Measurements from ENCODE around the gene DYSF. TPM values are rescaled to one million over a fixed set of nuclear protein-coding genes. Genes with fewer than 3 reads are reported as not detected.

Gene DYSF
- total RNA-seq, 1 experiment from 2014 or later, result 0.89 TPM

DNA sequence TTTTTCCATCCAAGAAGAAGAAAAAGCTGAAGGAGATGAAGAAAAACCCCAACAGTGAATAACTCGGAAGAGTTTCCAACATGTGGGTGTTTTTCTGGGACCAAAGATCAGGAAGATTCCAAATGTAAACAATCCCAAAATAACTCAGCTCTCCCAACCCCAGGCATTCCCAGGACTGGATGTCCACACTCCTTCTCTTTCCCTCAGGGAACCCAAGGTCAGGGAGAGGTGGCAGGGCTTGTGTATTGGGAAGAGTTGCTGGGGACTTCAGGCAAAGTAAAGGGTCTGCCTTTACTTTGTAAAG lies 268.0 kb downstream of the DYSF start:
- Histone ChIP-seq H3K79me2 (ENCODE audit: insufficient read depth, low read length) (no peaks in the 10 kb centered on the region), H3K9me2 (ENCODE audit: insufficient read depth) (no peaks in the 10 kb centered on the region), H3K4me3 (replicated peaks in 1 of 2; ENCODE audit: low read depth in 1 of 2, low read length in 2 of 2) (no peak overlapping the region), H3K9me3 (ENCODE audit: control insufficient read depth in 1 of 2, insufficient read depth in 1 of 2, low read depth in 1 of 2, low read length in 2 of 2) (peaks cover 0 to 7% of the 10 kb centered on the region in 2 experiments; a peak in 1 of 4 replicates), H2AFZ (ENCODE audit: low read depth, low read length, poor library complexity, severe bottlenecking) (no peak overlapping the region), H3K27me3 (ENCODE audit: insufficient read depth, low read length) (no peaks in the 10 kb centered on the region), H3K4me1 (ENCODE audit: control insufficient read depth in 1 of 2, insufficient read depth in 2 of 2, low read length in 2 of 2) (peaks cover 15 to 20% of the 10 kb centered on the region in 2 experiments), H3K27ac (ENCODE audit: low read depth, low read length) (no peak overlapping the region), H3K9ac (ENCODE audit: low read length) (no peak overlapping the region), H3K36me3 (ENCODE audit: control insufficient read depth in 1 of 2, insufficient read depth in 2 of 2, low read length in 2 of 2) (no peaks in the 10 kb centered on the region), H3K4me2 (ENCODE audit: low read length) (no peak overlapping the region), H4K20me1 (ENCODE audit: insufficient read depth) (no peaks in the 10 kb centered on the region)
- DNase-seq (ENCODE audit: low read depth, low spot score) (no peak), ATAC-seq (no peak)
- ChIA-PET POLR2A (no interaction called here), CTCF (no interaction called here), RAD21 (ENCODE audit: low non-redundant PET in 1 of 2, low total read pairs in 2 of 2, uncharacterized antibody in 2 of 2, unreplicated experiment in 2 of 2) (no interaction called here)
- BruUV-seq (replicated peaks), result no TSS peak
- TF ChIP-seq SRF (IDR thresholded peaks at IDR 0.05; ENCODE audit: low read depth), result no peak
- TF ChIP-seq RAD21 (IDR thresholded peaks at IDR 0.05; ENCODE audit: low read depth), result no peak
- no peak for TF ChIP-seq POLR2A (IDR thresholded peaks at IDR 0.05; ENCODE audit: borderline replicate concordance, extremely low read depth, insufficient read depth, insufficient read length)
- no peak for TF ChIP-seq ZFX (IDR thresholded peaks at IDR 0.05)
- no peak for TF ChIP-seq CTCF (IDR thresholded peaks at IDR 0.05 in 2 of 3, conservative IDR thresholded peaks at IDR 0.05 in 1 of 3; ENCODE audit: borderline replicate concordance in 1 of 3, insufficient read depth in 1 of 3, low read depth in 2 of 3, low read length in 2 of 3)
- TF ChIP-seq EZH2phosphoT487 (IDR thresholded peaks at IDR 0.05; ENCODE audit: borderline replicate concordance), result no peak
- no peak for TF ChIP-seq REST (IDR thresholded peaks at IDR 0.05; ENCODE audit: low read depth)
- intact Hi-C loops (cut with micrococcal nuclease), result no loop called here
